Neutrophil (primary cell): ENCODE data around the gene FREM2.

Source experiments
- H3K27ac ChIP-seq: fragments of 200-600 bp; sonication (generic); 2 replicates; pipeline ENCODE4 v1.5.1; 2016; ENCODE audit warnings: mild to moderate bottlenecking, moderate library complexity
- H3K27me3 ChIP-seq: fragments of 200-600 bp; sonication (generic); 2 replicates; pipeline ENCODE4 v1.6.0; 2016; ENCODE audit warnings: mild to moderate bottlenecking
- H3K36me3 ChIP-seq: fragments of 200-600 bp; sonication (generic); 2 replicates; pipeline ENCODE4 v1.5.1; 2017
- H3K4me1 ChIP-seq, 2 experiments: fragments of 200-600 bp in 1 of 2; sonication (generic) in 1 of 2; 1 replicate in 1 of 2; 2 replicates in 1 of 2; pipeline versions ENCODE4 v1.5.1 to v1.6.1; 2013 to 2016; ENCODE audit warnings: low read depth in 1 of 2, low read length in 1 of 2, mild to moderate bottlenecking in 1 of 2, moderate library complexity in 1 of 2; ENCODE audit not compliant: control insufficient read depth in 1 of 2, insufficient read depth in 1 of 2
- H3K4me3 ChIP-seq, 2 experiments: fragments of 200-600 bp in 1 of 2; sonication (generic) in 1 of 2; 1 replicate in 1 of 2; 2 replicates in 1 of 2; pipeline ENCODE4 v1.5.1; 2013 to 2016; ENCODE audit warnings: low read depth in 1 of 2, low read length in 1 of 2, mild to moderate bottlenecking in 1 of 2, moderate library complexity in 1 of 2
- H3K9me3 ChIP-seq: fragments of 200-600 bp; sonication (generic); 2 replicates; pipeline ENCODE4 v1.5.1; 2016
- CTCF ChIP-seq: fragments of 200-600 bp; sonication (generic); IDR thresholded peaks from 2 replicates; pipeline ENCODE4 v1.5.1; 2016; ENCODE audit warnings: antibody characterized with exemption

Gene FREM2

GRCh38 chr13:38705365-38705764 lies 18.5 kb downstream of the FREM2 start:
- no peak for TF ChIP-seq CTCF
- Histone ChIP-seq H3K4me3 (no peak overlapping the region), H3K4me1 (no peaks in the 10 kb centered on the region), H3K27ac (no peak overlapping the region), H3K27me3 (no peaks in the 10 kb centered on the region), H3K9me3 (no peaks in the 10 kb centered on the region), H3K36me3 (no peaks in the 10 kb centered on the region)

DNA sequence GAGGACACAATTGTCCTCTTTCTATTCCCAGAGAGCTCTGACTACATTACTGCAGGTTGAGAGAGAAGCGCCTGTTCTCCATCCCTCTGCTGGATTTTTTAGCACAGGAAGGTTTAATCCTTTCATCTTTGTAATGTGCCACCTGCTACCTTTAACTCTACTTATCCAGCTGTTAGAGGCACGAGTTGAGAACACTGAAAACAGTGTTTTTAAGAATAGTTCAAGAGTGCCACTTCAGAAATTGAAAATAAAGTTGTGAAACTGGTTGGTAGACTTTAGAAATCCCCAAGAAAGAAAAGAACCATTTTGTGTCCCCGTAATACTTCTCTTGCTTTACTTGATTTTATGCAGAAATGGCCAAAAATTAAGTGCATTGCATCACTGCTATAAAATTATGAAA lies 20.6 kb downstream of the FREM2 start:
- Histone ChIP-seq H3K27me3 (no peaks in the 10 kb centered on the region), H3K9me3 (no peaks in the 10 kb centered on the region)
- no peak for TF ChIP-seq CTCF

DNA sequence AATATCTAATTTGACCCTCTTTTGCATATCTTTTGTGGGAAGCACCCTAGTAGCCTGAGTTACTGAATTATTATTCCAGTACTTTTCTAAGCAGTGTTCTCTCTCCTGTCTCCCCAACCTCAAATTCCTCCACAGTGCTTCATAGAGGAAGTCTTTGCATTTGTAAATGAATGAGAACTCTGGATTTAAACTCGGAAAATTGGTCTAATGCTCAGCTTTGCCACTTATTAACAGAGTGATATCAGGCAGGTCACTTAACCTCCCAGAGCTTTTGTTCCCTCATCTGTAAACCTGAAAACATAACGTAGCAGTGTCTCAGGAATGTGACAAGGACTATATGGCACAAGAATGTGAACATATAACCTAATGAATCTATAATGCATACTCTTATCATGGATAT lies 26.2 kb downstream of the FREM2 start:
- no peaks in the 10 kb centered on the region for H3K4me1 ChIP-seq
- H3K4me3 ChIP-seq: no peak overlapping the region
- H3K27ac ChIP-seq: no peak overlapping the region
- no peaks in the 10 kb centered on the region for H3K9me3 ChIP-seq
- TF ChIP-seq CTCF: no peak
- no peaks in the 10 kb centered on the region for H3K36me3 ChIP-seq
- H3K27me3 ChIP-seq: no peaks in the 10 kb centered on the region

More for the DNA sequence above, 20.6 kb downstream of the FREM2 start:
- no peak overlapping the region for H3K4me3 ChIP-seq
- no peaks in the 10 kb centered on the region for H3K36me3 ChIP-seq
- no peak overlapping the region for H3K27ac ChIP-seq
- no peaks in the 10 kb centered on the region for H3K4me1 ChIP-seq

- Histone ChIP-seq H3K9me3 (no peaks in the 10 kb centered on the region), H3K27me3 (no peaks in the 10 kb centered on the region), H3K36me3 (no peaks in the 10 kb centered on the region), H3K4me3 (no peak overlapping the region), H3K27ac (no peak overlapping the region), H3K4me1 (no peaks in the 10 kb centered on the region)
- no peak for TF ChIP-seq CTCF
These were observed 31.5 kb downstream of the FREM2 start for GRCh38 chr13:38718374-38718773.

DNA sequence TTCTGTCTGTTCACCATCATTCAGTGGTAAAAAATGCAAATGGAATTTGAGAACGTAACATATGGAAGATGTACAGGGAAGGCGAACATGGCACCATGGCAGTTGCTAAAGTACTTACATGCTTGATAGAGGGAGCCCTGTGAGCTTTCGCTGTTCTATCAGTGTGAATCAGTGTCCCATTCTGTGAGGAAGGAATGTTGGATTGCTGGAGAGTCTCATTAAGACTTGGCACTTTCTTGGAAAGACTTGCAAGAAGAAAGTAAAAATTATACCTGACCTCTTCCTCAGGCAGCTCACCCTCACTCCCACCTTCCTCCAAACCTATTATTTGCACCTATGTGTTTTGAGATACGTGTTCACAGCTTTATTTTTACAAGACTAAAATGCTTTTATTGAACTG lies 43.5 kb downstream of the FREM2 start:
- no peaks in the 10 kb centered on the region for H3K9me3 ChIP-seq
- H3K27ac ChIP-seq: no peak overlapping the region
- H3K27me3 ChIP-seq: no peaks in the 10 kb centered on the region
- no peaks in the 10 kb centered on the region for H3K4me1 ChIP-seq
- H3K4me3 ChIP-seq: no peak overlapping the region
- H3K36me3 ChIP-seq: no peaks in the 10 kb centered on the region
- no peak for TF ChIP-seq CTCF

DNA sequence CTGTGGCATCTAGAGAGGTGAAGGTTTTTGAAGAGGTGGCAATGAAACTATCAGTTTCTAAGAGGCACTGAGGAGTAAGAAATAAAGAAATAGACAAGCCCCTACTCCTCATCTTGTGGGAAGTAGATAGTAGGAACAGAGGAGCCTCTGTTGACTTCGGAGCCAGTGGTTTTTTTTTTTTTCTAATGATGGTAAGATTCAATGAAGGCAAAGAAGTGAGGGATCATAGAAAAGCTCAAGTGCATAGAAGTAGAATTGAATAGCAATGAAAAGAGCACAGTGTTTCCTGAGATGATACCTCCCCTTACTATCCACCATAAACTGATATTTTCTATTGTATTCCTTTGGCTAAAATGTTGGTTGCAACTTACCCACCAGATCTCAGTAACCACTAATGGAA lies 46.3 kb downstream of the FREM2 start:
- H3K4me1 ChIP-seq: no peaks in the 10 kb centered on the region
- H3K36me3 ChIP-seq: no peaks in the 10 kb centered on the region
- no peak overlapping the region for H3K27ac ChIP-seq
- TF ChIP-seq CTCF: no peak
- no peaks in the 10 kb centered on the region for H3K9me3 ChIP-seq
- no peaks in the 10 kb centered on the region for H3K27me3 ChIP-seq
- H3K4me3 ChIP-seq: no peak overlapping the region
